ENCODE results near the gene NEK10. TPM values are rescaled to one million over a fixed set of nuclear protein-coding genes. Genes with fewer than 3 reads are reported as not detected.

Gene NEK10
- total RNA-seq, 4 donors from 2014 or later: 0.58 to 2.5 (median 1.1) TPM

GRCh38 chr3:27145719-27146118, 223.5 kb downstream of the NEK10 start:
- intact Hi-C loops (cut with DNase I): no loop called here
- peaks cover 0 to 7% (median 4%) of the 10 kb centered on the region in 4 donors for H3K9me3 ChIP-seq
- no peak overlapping the region for H3K27ac ChIP-seq (replicated peaks in 1 of 4)
- H3K27me3 ChIP-seq: no peaks in the 10 kb centered on the region
- no peaks in the 10 kb centered on the region for H3K4me1 ChIP-seq
- H3K4me3 ChIP-seq: no peak overlapping the region
- TF ChIP-seq CTCF (IDR thresholded peaks at IDR 0.05): no peak
- TF ChIP-seq EP300 (IDR thresholded peaks at IDR 0.05): no peak
- no peak for TF ChIP-seq POLR2AphosphoS5 (IDR thresholded peaks at IDR 0.05)
- no peak for TF ChIP-seq POLR2A (IDR thresholded peaks at IDR 0.05; ENCODE audit: low read depth)
- WGBS: 93% methylated on average over 3 of the region's 3 CpGs
- no peaks in the 10 kb centered on the region for H3K36me3 ChIP-seq
- no peak for DNase-seq (ENCODE audit: extremely low spot score)

- no peak for DNase-seq (ENCODE audit: extremely low spot score)
- Histone ChIP-seq H3K27ac (replicated peaks in 1 of 4) (no peak overlapping the region), H3K27me3 (no peaks in the 10 kb centered on the region), H3K36me3 (no peaks in the 10 kb centered on the region), H3K4me1 (peaks cover 0 to 7% (median 0%) of the 10 kb centered on the region in 4 donors), H3K4me3 (no peak overlapping the region), H3K9me3 (peaks cover 0 to 7% (median 4%) of the 10 kb centered on the region in 4 donors)
- intact Hi-C loops (cut with DNase I): no loop called here
- TF ChIP-seq POLR2A (IDR thresholded peaks at IDR 0.05; ENCODE audit: low read depth) (no peak), CTCF (IDR thresholded peaks at IDR 0.05) (no peak), EP300 (IDR thresholded peaks at IDR 0.05) (no peak), POLR2AphosphoS5 (IDR thresholded peaks at IDR 0.05) (no peak)
These were observed 227.5 kb downstream of the NEK10 start for GRCh38 chr3:27141668-27142067.

GRCh38 chr3:27138562-27138961, 230.6 kb downstream of the NEK10 start:
- no peak overlapping the region for H3K27ac ChIP-seq (replicated peaks in 1 of 4)
- intact Hi-C loops (cut with DNase I): loop anchor here (10.0 kb wide), 2 partner anchors 326 to 546 kb away; no protein-coding TSS in a partner anchor

GRCh38 chr3:27138005-27138404, 231.2 kb downstream of the NEK10 start:
- intact Hi-C loops (cut with DNase I): loop anchor here (10.0 kb wide), 2 partner anchors 327 to 547 kb away; no protein-coding TSS in a partner anchor
- Histone ChIP-seq H3K27ac (replicated peaks in 1 of 4) (no peak overlapping the region), H3K4me3 (no peak overlapping the region), H3K4me1 (peaks cover 4 to 7% (median 5%) of the 10 kb centered on the region in 4 donors), H3K9me3 (peaks cover 0 to 7% (median 4%) of the 10 kb centered on the region in 4 donors), H3K36me3 (no peaks in the 10 kb centered on the region), H3K27me3 (no peaks in the 10 kb centered on the region)
- no peak for DNase-seq (ENCODE audit: extremely low spot score)
- no peak for TF ChIP-seq POLR2A (IDR thresholded peaks at IDR 0.05; ENCODE audit: low read depth)
- TF ChIP-seq CTCF (IDR thresholded peaks at IDR 0.05): no peak
- no peak for TF ChIP-seq EP300 (IDR thresholded peaks at IDR 0.05)
- no peak for TF ChIP-seq POLR2AphosphoS5 (IDR thresholded peaks at IDR 0.05)
- WGBS: 97% methylated on average over 2 of the region's 4 CpGs

More at GRCh38 chr3:27138562-27138961, 230.6 kb downstream of the NEK10 start:
- Histone ChIP-seq H3K4me3 (no peak overlapping the region), H3K27me3 (no peaks in the 10 kb centered on the region), H3K36me3 (no peaks in the 10 kb centered on the region), H3K9me3 (peaks cover 0 to 7% (median 4%) of the 10 kb centered on the region in 4 donors), H3K4me1 (peaks cover 4 to 7% (median 5%) of the 10 kb centered on the region in 4 donors)
- no peak for TF ChIP-seq POLR2AphosphoS5 (IDR thresholded peaks at IDR 0.05)
- TF ChIP-seq EP300 (IDR thresholded peaks at IDR 0.05): no peak
- no peak for TF ChIP-seq CTCF (IDR thresholded peaks at IDR 0.05)
- TF ChIP-seq POLR2A (IDR thresholded peaks at IDR 0.05; ENCODE audit: low read depth): no peak
- DNase-seq (ENCODE audit: extremely low spot score): no peak
